ENCODE data around the gene THAP3.

THAP3 gene

GRCh38 chr1:6587261-6588005 is 37.2 kb upstream of the THAP3 start:
- H3K9me2 ChIP-seq (replicated peaks; ENCODE audit: insufficient read depth, low read length) = no peaks in the 10 kb centered on the region
- H3K4me1 ChIP-seq (ENCODE audit: low read length) = no peaks in the 10 kb centered on the region
- no peak for TF ChIP-seq CTCF (IDR thresholded peaks at IDR 0.05; ENCODE audit: low read length)
- TF ChIP-seq EZH2phosphoT487 (IDR thresholded peaks at IDR 0.05; ENCODE audit: low read length) = no peak
- no peak for TF ChIP-seq EZH2 (optimal IDR thresholded peaks at IDR 0.05; ENCODE audit: low read depth, low read length)
- H3K4me3 ChIP-seq (ENCODE audit: low read length) = no peak overlapping the region
- H2AFZ ChIP-seq (ENCODE audit: low read length) = no peak overlapping the region
- no peaks in the 10 kb centered on the region for H3K36me3 ChIP-seq (replicated peaks; ENCODE audit: insufficient read depth, low read length)
- no peak overlapping the region for H3K27ac ChIP-seq (ENCODE audit: low read length)
- no peaks in the 10 kb centered on the region for H3K9me3 ChIP-seq (replicated peaks; ENCODE audit: insufficient read depth, low read length)
- no peaks in the 10 kb centered on the region for H3K27me3 ChIP-seq (replicated peaks; ENCODE audit: insufficient read depth, low read length)
- H4K20me1 ChIP-seq (ENCODE audit: insufficient read depth, low read length) = no peaks in the 10 kb centered on the region
- H3F3A ChIP-seq (ENCODE audit: insufficient read depth, low read length) = no peaks in the 10 kb centered on the region; the same call in 1 of the 2 replicates
- DNase-seq = peak; percentile 17
- peaks cover 13% of the 10 kb centered on the region; the same call in 1 of the 2 replicates for H3K79me2 ChIP-seq (ENCODE audit: low read length)
- no peak overlapping the region for H3K4me2 ChIP-seq (ENCODE audit: low read depth, low read length)
- no peak overlapping the region for H3K9ac ChIP-seq (ENCODE audit: low read length)

- Histone ChIP-seq H3K9me3 (replicated peaks; ENCODE audit: insufficient read depth, low read length) (no peaks in the 10 kb centered on the region), H3K9ac (ENCODE audit: low read length) (no peak overlapping the region), H3K4me3 (ENCODE audit: low read length) (no peak overlapping the region), H3F3A (ENCODE audit: insufficient read depth, low read length) (no peaks in the 10 kb centered on the region; the same call in 1 of the 2 replicates), H3K4me1 (ENCODE audit: low read length) (no peaks in the 10 kb centered on the region), H3K36me3 (replicated peaks; ENCODE audit: insufficient read depth, low read length) (no peaks in the 10 kb centered on the region), H3K79me2 (ENCODE audit: low read length) (peaks cover 14% of the 10 kb centered on the region), H3K27ac (ENCODE audit: low read length) (no peak overlapping the region), H3K4me2 (ENCODE audit: low read depth, low read length) (no peak overlapping the region), H3K9me2 (replicated peaks; ENCODE audit: insufficient read depth, low read length) (no peaks in the 10 kb centered on the region), H2AFZ (ENCODE audit: low read length) (no peak overlapping the region), H3K27me3 (replicated peaks; ENCODE audit: insufficient read depth, low read length) (no peaks in the 10 kb centered on the region), H4K20me1 (ENCODE audit: insufficient read depth, low read length) (no peaks in the 10 kb centered on the region)
- no peak for DNase-seq
- TF ChIP-seq EZH2phosphoT487 (IDR thresholded peaks at IDR 0.05; ENCODE audit: low read length) (no peak), EZH2 (optimal IDR thresholded peaks at IDR 0.05; ENCODE audit: low read depth, low read length) (no peak), CTCF (IDR thresholded peaks at IDR 0.05; ENCODE audit: low read length) (no peak)
These were observed 36.4 kb upstream of the THAP3 start for GRCh38 chr1:6588128-6588892.

- Histone ChIP-seq H3K79me2 (ENCODE audit: low read length) (peaks cover 18% of the 10 kb centered on the region), H3K36me3 (replicated peaks; ENCODE audit: insufficient read depth, low read length) (no peaks in the 10 kb centered on the region), H3K4me2 (ENCODE audit: low read depth, low read length) (no peak overlapping the region), H3K4me3 (ENCODE audit: low read length) (no peak overlapping the region), H3K9me3 (replicated peaks; ENCODE audit: insufficient read depth, low read length) (no peaks in the 10 kb centered on the region), H4K20me1 (ENCODE audit: insufficient read depth, low read length) (no peaks in the 10 kb centered on the region), H3K27me3 (replicated peaks; ENCODE audit: insufficient read depth, low read length) (no peaks in the 10 kb centered on the region), H3F3A (ENCODE audit: insufficient read depth, low read length) (no peaks in the 10 kb centered on the region; the same call in 1 of the 2 replicates), H2AFZ (ENCODE audit: low read length) (no peak overlapping the region), H3K9ac (ENCODE audit: low read length) (no peak overlapping the region), H3K4me1 (ENCODE audit: low read length) (no peaks in the 10 kb centered on the region), H3K27ac (ENCODE audit: low read length) (no peak overlapping the region), H3K9me2 (replicated peaks; ENCODE audit: insufficient read depth, low read length) (no peaks in the 10 kb centered on the region)
- DNase-seq = no peak
- TF ChIP-seq EZH2 (optimal IDR thresholded peaks at IDR 0.05; ENCODE audit: low read depth, low read length) = no peak
- TF ChIP-seq EZH2phosphoT487 (IDR thresholded peaks at IDR 0.05; ENCODE audit: low read length) = no peak
- no peak for TF ChIP-seq CTCF (IDR thresholded peaks at IDR 0.05; ENCODE audit: low read length)
These were observed 35.7 kb upstream of the THAP3 start for GRCh38 chr1:6588893-6589520.
